Hepatocyte (in vitro differentiated cells): ENCODE results near the gene CDS2. TPM values are rescaled to one million over a fixed set of nuclear protein-coding genes. Genes with fewer than 3 reads are reported as not detected.

Source experiments
- DNase-seq: peaks from one replicate; pipeline ENCODE4 v3.0.0-alpha.2; 2016; ENCODE audit warnings: low spot score
- H2AFZ ChIP-seq: fragments of 200-600 bp; sonication (generic); 2 replicates; pipeline ENCODE4 v1.6.0; 2016; ENCODE audit warnings: antibody characterized with exemption, mild to moderate bottlenecking
- H3K27ac ChIP-seq: fragments of 200-600 bp; sonication (generic); 2 replicates; pipeline ENCODE4 v1.5.1; 2016; ENCODE audit warnings: mild to moderate bottlenecking
- H3K27me3 ChIP-seq: fragments of 200-600 bp; sonication (generic); 2 replicates; pipeline ENCODE4 v1.6.1; 2016
- H3K36me3 ChIP-seq: fragments of 200-600 bp; sonication (generic); replicated peaks from 2 replicates; pipeline ENCODE4 v1.5.1; 2016; ENCODE audit warnings: low read depth; ENCODE audit not compliant: insufficient read depth
- H3K4me1 ChIP-seq: fragments of 200-600 bp; sonication (generic); 2 replicates; pipeline ENCODE4 v1.5.1; 2016; ENCODE audit warnings: mild to moderate bottlenecking, moderate library complexity; ENCODE audit not compliant: insufficient read depth
- H3K4me2 ChIP-seq: fragments of 200-600 bp; sonication (generic); 2 replicates; pipeline ENCODE4 v1.6.0; 2016
- H3K4me3 ChIP-seq: fragments of 200-600 bp; sonication (generic); 2 replicates; pipeline ENCODE4 v1.5.1; 2016; ENCODE audit warnings: mild to moderate bottlenecking
- H3K79me2 ChIP-seq: fragments of 200-600 bp; sonication (generic); 2 replicates; pipeline ENCODE4 v1.6.0; 2017; ENCODE audit warnings: mild to moderate bottlenecking
- H3K9me2 ChIP-seq: fragments of 200-600 bp; sonication (generic); replicated peaks from 2 replicates; pipeline ENCODE4 v1.6.0; 2017; ENCODE audit warnings: mild to moderate bottlenecking; ENCODE audit not compliant: insufficient read depth
- H3K9me3 ChIP-seq: fragments of 200-600 bp; sonication (generic); 2 replicates; pipeline ENCODE4 v1.5.1; 2016; ENCODE audit warnings: low read depth, mild to moderate bottlenecking
- H4K20me1 ChIP-seq: fragments of 200-600 bp; sonication (generic); 2 replicates; pipeline ENCODE4 v1.6.0; 2016; ENCODE audit warnings: mild to moderate bottlenecking; ENCODE audit not compliant: insufficient read depth, poor library complexity, severe bottlenecking
- CTCF ChIP-seq: fragments of 200-600 bp; sonication (generic); IDR thresholded peaks from 2 replicates; pipeline ENCODE4 v1.5.1; 2016; ENCODE audit warnings: antibody characterized with exemption, mild to moderate bottlenecking; ENCODE audit not compliant: poor library complexity
- EZH2 ChIP-seq: fragments of 200-600 bp; sonication (generic); IDR thresholded peaks from 2 replicates; pipeline ENCODE4 v1.6.1; 2016; ENCODE audit warnings: antibody characterized with exemption, mild to moderate bottlenecking, borderline replicate concordance
- EZH2phosphoT487 ChIP-seq: fragments of 200-600 bp; sonication (generic); IDR thresholded peaks from one replicate; pipeline ENCODE4 v1.6.1; 2018; ENCODE audit warnings: antibody characterized with exemption, mild to moderate bottlenecking, low read depth, moderate library complexity; ENCODE audit not compliant: unreplicated experiment, severe bottlenecking
- WGBS: methylation state at CpG from one replicate; pipeline ENCODE4 v1.1.6; 2016; ENCODE audit warnings: low lambda C conversion rate; ENCODE audit errors: missing lambda C conversion rate; 5-methylcytosine and 5-hydroxymethylcytosine counted together
- polyA plus RNA-seq: library from polyadenylated mRNA; unstranded; fragments of >200 nt; fragmentation: Nextera tagmentation; extraction: Ambion mirVana; gene quantifications from 2 replicates; pipeline ENCODE4 v1.2.1, GENCODE V29; 2016
- total RNA-seq: library from RNA; depleted of rRNA; stranded (reverse); fragments of >200 nt; gene quantifications from 2 replicates; pipeline ENCODE4 v1.2.3, GENCODE V29; 2014

Gene CDS2
- total and polyA plus RNA-seq, 2 experiments from 2014 or later: 27.0 to 48.9 TPM

GRCh38 chr20:5222919-5223634, 96.3 kb downstream of the CDS2 start:
- peak; percentile 79 for DNase-seq
- 34% methylated on average over 11 of the region's 11 CpGs for WGBS
- Histone ChIP-seq H3K9me3 (no peaks in the 10 kb centered on the region), H4K20me1 (no peaks in the 10 kb centered on the region), H3K36me3 (no peaks in the 10 kb centered on the region), H3K4me1 (no peaks in the 10 kb centered on the region), H3K9me2 (no peaks in the 10 kb centered on the region), H2AFZ (no peak overlapping the region), H3K4me2 (no peak overlapping the region), H3K27ac (no peak overlapping the region), H3K4me3 (no peak overlapping the region), H3K27me3 (no peaks in the 10 kb centered on the region), H3K79me2 (no peaks in the 10 kb centered on the region)
- no peak for TF ChIP-seq EZH2phosphoT487
- TF ChIP-seq CTCF: peak; percentile 73
- TF ChIP-seq EZH2: no peak

GRCh38 chr20:5230544-5230943, 103.7 kb downstream of the CDS2 start:
- Histone ChIP-seq H3K4me3 (no peak overlapping the region), H3K27ac (no peak overlapping the region), H3K36me3 (no peaks in the 10 kb centered on the region), H2AFZ (no peak overlapping the region), H3K27me3 (no peaks in the 10 kb centered on the region), H3K4me2 (no peak overlapping the region), H3K4me1 (no peaks in the 10 kb centered on the region), H3K9me3 (no peaks in the 10 kb centered on the region), H4K20me1 (no peaks in the 10 kb centered on the region), H3K79me2 (no peaks in the 10 kb centered on the region), H3K9me2 (no peaks in the 10 kb centered on the region)
- WGBS: 79% methylated on average over 4 of the region's 4 CpGs
- TF ChIP-seq EZH2: no peak
- no peak for TF ChIP-seq CTCF
- no peak for DNase-seq

- 38% methylated on average over 1 of the region's 1 CpG for WGBS
- Histone ChIP-seq H3K4me1 (no peaks in the 10 kb centered on the region), H3K79me2 (no peaks in the 10 kb centered on the region), H3K36me3 (no peaks in the 10 kb centered on the region), H3K9me2 (no peaks in the 10 kb centered on the region), H3K4me2 (no peak overlapping the region), H2AFZ (no peak overlapping the region), H4K20me1 (no peaks in the 10 kb centered on the region), H3K27me3 (no peaks in the 10 kb centered on the region), H3K27ac (no peak overlapping the region), H3K9me3 (no peaks in the 10 kb centered on the region), H3K4me3 (no peak overlapping the region)
- no peak for DNase-seq
- no peak for TF ChIP-seq CTCF
- TF ChIP-seq EZH2: no peak
- no peak for TF ChIP-seq EZH2phosphoT487
These were observed 107.3 kb downstream of the CDS2 start for GRCh38 chr20:5234158-5234557.
